Spinal cord (tissue), 10 donors: ENCODE results near the gene MIF. TPM values are rescaled to one million over a fixed set of nuclear protein-coding genes. Genes with fewer than 3 reads are reported as not detected.
A peak's percentile ranks its signal among the peaks of the same experiment; 100 is the strongest.

Experiments
- DNase-seq, 6 donors: peaks; one replicate each; pipeline versions ENCODE4 v3.0.0 to v3.0.0-alpha.2; 2013 to 2015; ENCODE audit warnings: low spot score in 6 of 6, low read depth in 4 of 6
- H3K27ac ChIP-seq: one replicate; pipeline ENCODE4 v1.5.1; 2013; ENCODE audit warnings: low read depth, low read length, control low read depth
- H3K27me3 ChIP-seq: one replicate; pipeline ENCODE4 v1.6.1; 2013; ENCODE audit warnings: low read length; ENCODE audit not compliant: control insufficient read depth, insufficient read depth
- H3K36me3 ChIP-seq: one replicate; pipeline ENCODE4 v1.6.1; 2013; ENCODE audit warnings: low read length; ENCODE audit not compliant: control insufficient read depth, insufficient read depth
- H3K4me1 ChIP-seq: one replicate; pipeline ENCODE4 v1.6.1; 2013; ENCODE audit warnings: low read length; ENCODE audit not compliant: control insufficient read depth, insufficient read depth
- H3K4me3 ChIP-seq: one replicate; pipeline ENCODE4 v1.5.1; 2013; ENCODE audit warnings: low read depth, low read length, control low read depth
- H3K9me3 ChIP-seq: one replicate; pipeline ENCODE4 v1.6.1; 2013; ENCODE audit warnings: low read length; ENCODE audit not compliant: control insufficient read depth, insufficient read depth
- WGBS: methylation state at CpG from one replicate; pipeline ENCODE4 v1.1.5; 2013; ENCODE audit warnings: missing lambda C conversion rate; ENCODE audit not compliant: insufficient coverage; 5-methylcytosine and 5-hydroxymethylcytosine counted together
- polyA plus RNA-seq, 2 donors: library from polyadenylated mRNA; unstranded; fragments of 120-200 nt; gene quantifications; one replicate each; pipeline ENCODE4 v1.2.1, GENCODE V29; 2013; ENCODE audit not compliant: insufficient read length in 2 of 2
- total RNA-seq, 2 donors: library from RNA; depleted of rRNA in 1 of 2; stranded (reverse); fragments of 120-200 nt in 1 of 2; fragments of >200 nt in 1 of 2; gene quantifications; one replicate each; pipeline versions ENCODE4 v1.2.3 to v1.2.4, GENCODE V29; 2013 to 2014
- donor health status: healthy.

The MIF gene
- total and polyA plus RNA-seq, 4 donors: 81.1 to 473 (median 441) TPM

DNA sequence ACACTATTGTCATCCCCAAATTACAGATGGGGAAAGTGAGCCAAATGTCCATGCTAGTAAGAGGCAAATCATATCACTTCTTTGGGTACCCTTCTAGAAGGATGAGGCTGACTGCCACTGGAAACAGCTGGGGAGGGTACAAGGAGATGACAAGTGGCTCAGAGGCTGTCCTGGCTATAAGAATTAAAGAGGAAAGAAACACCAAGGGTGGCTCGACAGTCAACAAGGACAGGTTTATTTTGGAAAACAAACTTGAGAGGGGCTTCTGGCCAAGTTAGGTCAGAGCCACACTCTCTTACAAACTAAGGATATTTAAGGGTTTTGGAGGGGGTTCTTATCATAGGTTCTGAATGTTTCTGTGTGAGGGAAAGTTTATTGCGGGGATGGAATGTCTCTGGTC, 2.1 kb upstream of the MIF start:
- Histone ChIP-seq H3K27ac (no peak overlapping the region), H3K9me3 (no peaks in the 10 kb centered on the region), H3K4me1 (peaks cover 24% of the 10 kb centered on the region), H3K4me3 (no peak overlapping the region), H3K27me3 (no peaks in the 10 kb centered on the region), H3K36me3 (peaks cover 31% of the 10 kb centered on the region)
- DNase-seq: no peak
- 100% methylated on average over 1 of the region's 2 CpGs for WGBS

DNA sequence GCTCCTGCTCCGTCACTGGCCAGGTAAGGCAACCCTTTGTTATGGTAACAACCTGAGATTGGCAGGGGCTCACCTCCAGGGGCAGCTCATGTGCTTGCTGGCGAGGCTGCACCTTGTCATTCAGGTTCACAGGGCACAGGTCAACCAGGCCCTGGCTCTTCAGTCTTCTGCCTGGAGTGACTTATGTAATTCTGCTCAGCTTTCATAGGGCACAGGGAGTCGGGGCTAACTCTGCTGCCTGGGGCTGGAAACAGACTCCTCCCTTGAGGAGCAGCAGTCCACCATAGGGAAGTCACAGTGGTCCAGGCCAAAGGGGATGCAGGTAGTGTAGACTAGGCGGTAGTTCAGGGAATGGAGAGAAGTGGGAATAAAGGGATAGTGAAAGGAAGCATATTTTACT, 1.5 kb upstream of the MIF start:
- Histone ChIP-seq H3K4me3 (no peak overlapping the region), H3K27ac (no peak overlapping the region), H3K4me1 (peaks cover 25% of the 10 kb centered on the region), H3K9me3 (no peaks in the 10 kb centered on the region), H3K27me3 (no peaks in the 10 kb centered on the region), H3K36me3 (peaks cover 32% of the 10 kb centered on the region)
- WGBS: 84% methylated on average over 4 of the region's 4 CpGs
- DNase-seq: no peak

DNA sequence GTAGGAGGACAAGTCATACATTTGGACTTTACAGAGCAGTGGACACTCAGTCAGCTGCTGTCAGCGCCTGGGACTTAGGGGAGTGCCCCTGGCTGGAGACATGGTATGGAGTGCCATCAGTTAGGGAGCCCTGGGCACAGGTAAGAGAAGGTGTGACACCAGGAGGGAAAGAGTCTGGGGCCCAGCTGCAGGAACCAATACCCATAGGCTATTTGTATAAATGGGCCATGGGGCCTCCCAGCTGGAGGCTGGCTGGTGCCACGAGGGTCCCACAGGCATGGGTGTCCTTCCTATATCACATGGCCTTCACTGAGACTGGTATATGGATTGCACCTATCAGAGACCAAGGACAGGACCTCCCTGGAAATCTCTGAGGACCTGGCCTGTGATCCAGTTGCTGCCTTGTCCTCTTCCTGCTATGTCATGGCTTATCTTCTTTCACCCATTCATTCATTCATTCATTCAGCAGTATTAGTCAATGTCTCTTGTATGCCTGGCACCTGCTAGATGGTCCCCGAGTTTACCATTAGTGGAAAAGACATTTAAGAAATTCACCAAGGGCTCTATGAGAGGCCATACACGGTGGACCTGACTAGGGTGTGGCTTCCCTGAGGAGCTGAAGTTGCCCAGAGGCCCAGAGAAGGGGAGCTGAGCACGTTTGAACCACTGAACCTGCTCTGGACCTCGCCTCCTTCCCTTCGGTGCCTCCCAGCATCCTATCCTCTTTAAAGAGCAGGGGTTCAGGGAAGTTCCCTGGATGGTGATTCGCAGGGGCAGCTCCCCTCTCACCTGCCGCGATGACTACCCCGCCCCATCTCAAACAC, 850 bp upstream of the MIF start:
- Histone ChIP-seq H3K4me3 (peak overlapping the region; percentile 70), H3K27me3 (no peaks in the 10 kb centered on the region), H3K4me1 (peaks cover 31% of the 10 kb centered on the region), H3K27ac (peak overlapping the region; percentile 86), H3K36me3 (peaks cover 34% of the 10 kb centered on the region), H3K9me3 (no peaks in the 10 kb centered on the region)
- 38% methylated on average over 7 of the region's 11 CpGs for WGBS
- DNase-seq: no peak

DNA sequence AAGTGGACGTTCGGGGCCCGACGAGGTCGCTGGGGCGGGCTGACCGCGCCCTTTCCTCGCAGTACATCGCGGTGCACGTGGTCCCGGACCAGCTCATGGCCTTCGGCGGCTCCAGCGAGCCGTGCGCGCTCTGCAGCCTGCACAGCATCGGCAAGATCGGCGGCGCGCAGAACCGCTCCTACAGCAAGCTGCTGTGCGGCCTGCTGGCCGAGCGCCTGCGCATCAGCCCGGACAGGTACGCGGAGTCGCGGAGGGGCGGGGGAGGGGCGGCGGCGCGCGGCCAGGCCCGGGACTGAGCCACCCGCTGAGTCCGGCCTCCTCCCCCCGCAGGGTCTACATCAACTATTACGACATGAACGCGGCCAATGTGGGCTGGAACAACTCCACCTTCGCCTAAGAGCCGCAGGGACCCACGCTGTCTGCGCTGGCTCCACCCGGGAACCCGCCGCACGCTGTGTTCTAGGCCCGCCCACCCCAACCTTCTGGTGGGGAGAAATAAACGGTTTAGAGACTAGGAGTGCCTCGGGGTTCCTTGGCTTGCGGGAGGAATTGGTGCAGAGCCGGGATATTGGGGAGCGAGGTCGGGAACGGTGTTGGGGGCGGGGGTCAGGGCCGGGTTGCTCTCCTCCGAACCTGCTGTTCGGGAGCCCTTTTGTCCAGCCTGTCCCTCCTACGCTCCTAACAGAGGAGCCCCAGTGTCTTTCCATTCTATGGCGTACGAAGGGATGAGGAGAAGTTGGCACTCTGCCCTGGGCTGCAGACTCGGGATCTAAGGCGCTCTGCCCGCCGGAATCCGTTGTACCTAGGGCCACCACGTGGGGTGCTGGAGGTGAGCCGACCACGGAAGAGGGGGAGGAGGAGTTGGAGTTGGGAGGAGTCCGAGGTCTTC, 771 bp downstream of the MIF start:
- H3K4me1 ChIP-seq: peaks cover 31% of the 10 kb centered on the region
- H3K36me3 ChIP-seq: peaks cover 31% of the 10 kb centered on the region
- peak overlapping the region; percentile 70 for H3K4me3 ChIP-seq
- peak overlapping the region; percentile 86 for H3K27ac ChIP-seq
- DNase-seq: peak in 3 of 6 donors; percentile 46 to 88 (median 80)
- no peaks in the 10 kb centered on the region for H3K27me3 ChIP-seq
- WGBS: under 1% methylated on average over 70 of the region's 79 CpGs
- no peaks in the 10 kb centered on the region for H3K9me3 ChIP-seq

DNA sequence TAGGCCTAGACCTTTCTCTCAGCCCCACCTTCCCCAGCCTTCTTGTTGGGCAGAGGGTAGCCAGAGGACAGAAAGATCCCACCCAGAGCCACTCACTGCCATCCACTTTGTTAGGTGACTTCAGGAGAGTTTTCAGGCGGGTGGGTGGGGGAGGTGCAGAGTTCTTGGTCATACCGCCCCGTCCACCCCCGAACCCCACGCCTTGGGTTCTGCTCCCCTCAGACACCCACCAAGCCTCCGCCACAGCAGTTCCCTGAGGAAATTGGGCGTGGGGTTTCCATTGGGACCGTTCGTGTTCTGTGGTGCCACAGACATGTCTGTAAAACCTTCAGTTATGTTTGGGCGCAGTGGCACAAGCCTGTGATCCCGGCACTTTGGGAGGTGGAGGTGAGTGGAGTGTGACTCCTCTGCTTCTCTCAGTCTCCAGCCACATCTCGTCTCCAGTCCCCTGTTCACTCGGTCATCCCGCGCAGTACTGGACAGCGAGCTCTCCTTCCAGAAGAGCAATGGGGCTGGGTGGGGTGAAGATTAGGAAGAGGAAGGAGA, 1.5 kb downstream of the MIF start:
- no peak for DNase-seq
- peaks cover 31% of the 10 kb centered on the region for H3K36me3 ChIP-seq
- no peak overlapping the region for H3K27ac ChIP-seq
- peaks cover 31% of the 10 kb centered on the region for H3K4me1 ChIP-seq
- no peaks in the 10 kb centered on the region for H3K27me3 ChIP-seq
- H3K4me3 ChIP-seq: peak overlapping the region; percentile 70
- whole genome bisulfite sequencing: 93% methylated on average over 2 of the region's 16 CpGs
- no peaks in the 10 kb centered on the region for H3K9me3 ChIP-seq

DNA sequence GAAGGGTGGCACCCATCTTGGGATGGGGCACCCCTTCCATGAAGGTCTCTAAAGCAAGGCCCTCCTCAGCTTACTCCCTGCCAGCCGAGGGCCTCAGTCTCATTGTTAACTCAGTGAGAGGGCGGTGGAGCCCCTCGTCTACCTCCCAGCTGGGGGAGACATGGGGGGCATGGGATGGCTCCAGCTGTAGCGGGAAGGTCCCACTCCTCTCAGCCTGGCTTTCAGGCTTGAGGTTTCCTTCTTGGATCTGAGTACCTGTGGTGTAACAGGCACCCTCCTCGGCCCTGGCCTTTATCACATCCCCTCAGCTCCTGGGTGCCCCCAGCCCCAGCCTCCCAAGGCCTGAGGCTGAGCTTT, 2.0 kb downstream of the MIF start:
- Histone ChIP-seq H3K36me3 (peaks cover 31% of the 10 kb centered on the region), H3K27me3 (no peaks in the 10 kb centered on the region), H3K9me3 (no peaks in the 10 kb centered on the region), H3K27ac (no peak overlapping the region), H3K4me3 (no peak overlapping the region), H3K4me1 (peaks cover 31% of the 10 kb centered on the region)
- 100% methylated on average over 2 of the region's 5 CpGs for WGBS
- no peak for DNase-seq

DNA sequence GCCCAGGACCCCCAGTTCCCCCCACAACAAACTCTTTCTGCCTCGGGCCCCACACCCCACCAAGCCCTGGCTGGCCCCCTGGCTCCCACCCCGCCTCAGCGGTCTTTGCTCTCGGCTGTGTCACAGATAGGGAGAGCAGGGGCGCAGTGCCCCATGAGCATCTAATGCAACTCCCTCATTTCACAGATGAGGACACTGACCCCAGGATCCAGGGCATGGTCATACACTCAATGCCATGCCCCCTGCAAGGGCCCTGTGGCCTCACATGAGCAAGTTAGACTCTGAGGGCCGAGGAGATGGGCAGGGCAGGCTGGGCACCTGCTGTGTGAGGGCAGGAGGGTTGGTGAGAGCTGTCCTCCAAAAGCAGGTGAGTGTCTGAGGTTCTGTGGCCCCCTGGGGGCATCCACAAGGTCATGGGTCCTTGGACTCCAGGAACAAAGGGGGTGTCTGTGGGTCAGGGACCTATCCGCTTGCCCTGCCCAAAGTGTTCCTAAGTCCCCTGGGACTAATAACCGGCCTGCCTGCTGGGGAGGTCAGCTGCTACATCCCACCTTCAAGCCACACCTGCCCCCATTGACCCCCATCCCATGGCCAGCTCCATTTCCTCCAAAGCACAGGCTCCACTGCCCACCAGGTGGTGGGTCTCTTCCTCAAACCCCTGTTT, 2.5 kb downstream of the MIF start:
- H3K27me3 ChIP-seq: no peaks in the 10 kb centered on the region
- WGBS: 84% methylated on average over 7 of the region's 8 CpGs
- peaks cover 31% of the 10 kb centered on the region for H3K4me1 ChIP-seq
- H3K9me3 ChIP-seq: no peaks in the 10 kb centered on the region
- H3K4me3 ChIP-seq: no peak overlapping the region
- no peak for DNase-seq
- peaks cover 31% of the 10 kb centered on the region for H3K36me3 ChIP-seq
- H3K27ac ChIP-seq: no peak overlapping the region

DNA sequence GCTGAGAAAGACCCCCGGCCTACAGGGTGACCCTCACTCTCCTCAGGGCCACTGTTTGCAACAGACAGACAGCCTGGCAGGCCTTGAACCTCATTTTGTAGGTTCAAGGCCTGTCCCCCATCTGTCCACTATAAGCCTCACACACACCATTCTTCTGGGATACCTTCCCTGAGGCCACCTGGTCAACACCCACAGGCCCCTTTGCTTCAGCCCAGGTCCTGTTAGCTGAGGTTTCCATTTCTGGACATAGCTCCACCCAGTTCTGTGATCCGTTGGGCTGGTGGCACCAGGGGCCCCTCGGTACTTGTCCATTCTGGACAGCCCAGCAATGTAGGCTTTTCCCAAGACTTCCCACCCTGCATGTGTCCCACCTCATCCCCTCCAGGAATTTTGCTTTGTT, 3.1 kb downstream of the MIF start:
- Histone ChIP-seq H3K36me3 (peaks cover 31% of the 10 kb centered on the region), H3K9me3 (no peaks in the 10 kb centered on the region), H3K27ac (no peak overlapping the region), H3K4me3 (no peak overlapping the region), H3K27me3 (no peaks in the 10 kb centered on the region), H3K4me1 (peaks cover 31% of the 10 kb centered on the region)
- no peak for DNase-seq
- WGBS: 93% methylated on average over 3 of the region's 3 CpGs
